Measurements from ENCODE around the gene CHGA.

DNA sequence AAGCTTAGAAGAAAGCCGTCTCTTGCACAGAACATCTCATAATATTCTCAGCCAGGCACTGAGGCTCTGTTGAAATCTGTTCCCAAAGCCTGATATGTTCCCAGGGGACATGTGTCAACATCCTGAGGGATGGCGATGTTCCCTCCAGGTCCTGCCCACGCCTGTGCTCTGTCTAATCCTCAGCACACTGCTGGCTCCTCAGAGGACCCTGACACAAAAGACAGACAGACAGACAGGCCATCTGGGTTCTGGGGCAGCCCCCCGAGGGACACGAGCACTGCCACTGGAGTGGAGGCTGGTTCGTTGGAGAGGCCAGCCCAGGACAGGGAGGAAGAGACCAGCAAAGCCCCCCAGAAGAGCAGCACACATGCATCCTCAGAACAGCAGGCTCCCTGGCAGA, 27.8 kb downstream of the CHGA start:
- TF ChIP-seq CTCF (IDR thresholded peaks at IDR 0.05) (no peak), POLR2A (IDR thresholded peaks at IDR 0.05) (no peak), POLR2AphosphoS5 (IDR thresholded peaks at IDR 0.05) (no peak)
